Measurements from ENCODE around the gene PHF21B.

PHF21B gene

GRCh38 chr22:44956840-44957767 lies 52.7 kb downstream of the PHF21B start:
- DNase-seq, result no peak

DNA sequence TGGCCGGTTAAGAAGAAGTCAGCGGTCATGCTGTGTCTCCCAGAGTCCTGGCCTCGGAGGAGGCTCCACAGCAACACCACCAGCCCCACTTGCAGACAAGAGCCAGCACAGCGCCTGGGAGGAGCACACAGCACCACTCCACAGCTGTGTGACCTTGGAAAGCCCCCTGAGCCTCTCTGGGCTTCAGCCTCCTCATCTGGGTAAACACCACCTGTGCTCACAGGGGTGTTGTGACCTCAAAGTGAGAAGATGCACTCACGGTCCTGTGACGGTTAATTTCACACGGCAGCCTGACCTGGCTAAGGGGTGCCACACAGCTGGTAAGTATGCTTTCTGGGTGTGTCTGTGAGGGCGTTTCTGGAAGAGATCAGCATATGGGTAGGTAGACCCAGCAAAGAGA lies 54.7 kb downstream of the PHF21B start:
- DNase-seq, result no peak

GRCh38 chr22:44954149-44954548 lies 55.7 kb downstream of the PHF21B start:
- no peak for DNase-seq

DNA sequence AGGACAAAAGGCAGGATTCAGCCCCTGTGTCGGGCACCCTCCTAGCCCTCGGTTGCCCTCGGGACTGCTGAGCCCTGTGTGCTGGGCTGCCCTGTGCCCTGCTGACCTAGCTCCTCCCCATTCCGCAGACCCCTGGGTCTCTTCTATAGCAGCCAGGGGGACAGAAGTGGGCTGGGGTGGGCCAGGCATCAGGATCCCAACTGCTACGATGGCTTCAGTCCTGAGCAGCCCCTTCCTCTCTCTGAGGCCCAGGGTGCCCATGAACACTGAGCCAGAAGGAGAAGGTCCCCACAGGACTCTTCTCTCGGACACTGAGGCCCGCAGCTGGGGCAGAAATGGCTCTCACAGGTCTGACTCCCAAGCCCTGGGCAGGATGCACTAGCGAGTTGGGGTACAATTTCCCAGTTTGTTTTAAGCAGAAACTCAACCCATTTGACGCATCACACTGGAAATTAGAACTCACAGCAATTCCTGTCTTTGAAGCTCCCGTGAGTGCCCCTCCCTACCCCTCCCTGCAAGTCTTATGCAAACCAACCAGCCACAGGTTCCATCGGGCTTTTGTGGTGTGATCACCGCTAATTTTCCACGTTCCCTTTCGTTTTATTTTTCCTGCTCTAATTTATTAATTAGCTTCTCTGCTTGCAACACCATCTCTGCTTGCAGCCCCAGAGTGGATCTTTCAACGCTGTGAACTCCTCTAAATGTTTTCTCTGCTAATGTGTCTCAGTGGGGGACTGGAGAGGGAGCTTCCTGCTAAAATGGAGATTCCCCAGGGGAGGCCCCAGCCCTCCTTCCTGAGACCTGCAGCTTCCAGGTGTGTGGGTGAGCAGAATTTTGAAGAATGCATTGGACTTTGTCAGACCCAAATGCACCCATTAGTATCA lies 56.7 kb downstream of the PHF21B start:
- no peak for DNase-seq

GRCh38 chr22:44951510-44951816 lies 58.3 kb downstream of the PHF21B start:
- DNase-seq, result no peak

DNA sequence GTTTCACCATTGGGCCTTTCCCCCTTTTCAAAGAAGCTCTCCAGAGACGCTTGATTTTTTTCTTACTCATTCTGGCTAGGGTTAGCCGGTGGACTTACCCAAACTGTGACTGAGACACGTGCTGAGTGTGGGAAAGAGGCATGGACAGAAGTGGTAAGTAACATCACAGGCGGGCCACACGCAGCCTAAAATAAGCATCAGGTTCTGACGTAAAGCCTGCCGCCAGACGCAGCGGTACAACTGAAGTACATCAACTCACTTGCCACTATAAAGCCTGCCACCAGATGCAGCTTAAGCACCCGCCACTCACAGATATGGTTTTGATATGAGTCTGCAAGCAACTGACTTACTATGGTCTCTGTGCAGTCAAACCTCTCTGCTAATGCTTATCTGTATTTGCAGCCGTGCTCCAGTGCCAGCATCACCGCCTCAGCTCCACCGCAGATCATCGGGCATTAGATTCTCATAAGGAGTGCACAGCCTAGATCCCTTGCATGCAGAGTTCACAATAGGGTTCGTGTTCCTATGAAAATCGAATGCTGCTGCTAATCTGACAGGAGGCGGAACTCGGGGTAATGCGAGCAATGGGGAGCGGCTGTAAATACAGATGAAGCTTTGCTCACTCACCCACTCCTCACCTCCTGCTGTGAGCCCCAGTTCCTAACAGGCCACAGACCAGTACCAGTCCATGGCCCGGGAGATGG lies 58.8 kb downstream of the PHF21B start:
- DNase-seq, result no peak

DNA sequence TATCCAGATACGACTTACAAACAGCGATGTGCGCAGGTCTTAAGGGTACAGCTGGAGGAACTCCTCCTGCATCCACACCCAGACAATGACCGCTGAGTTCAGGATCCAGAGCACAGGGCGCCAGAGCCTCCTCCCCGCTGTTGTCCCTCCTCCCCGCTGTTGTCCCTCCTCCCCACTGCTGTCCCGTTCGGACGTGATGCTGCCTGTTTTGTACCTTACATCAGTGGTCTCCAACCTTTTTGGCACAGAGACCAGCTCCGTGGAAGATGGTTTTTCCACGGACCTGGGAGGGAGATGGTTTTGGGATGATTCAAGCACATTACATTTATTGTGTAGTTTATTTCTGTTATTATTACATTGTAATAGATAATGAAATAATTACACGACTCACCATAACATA lies 62.0 kb downstream of the PHF21B start:
- DNase-seq, result no peak

- no peak for DNase-seq
These were observed 62.8 kb downstream of the PHF21B start for GRCh38 chr22:44947049-44947448.

DNA sequence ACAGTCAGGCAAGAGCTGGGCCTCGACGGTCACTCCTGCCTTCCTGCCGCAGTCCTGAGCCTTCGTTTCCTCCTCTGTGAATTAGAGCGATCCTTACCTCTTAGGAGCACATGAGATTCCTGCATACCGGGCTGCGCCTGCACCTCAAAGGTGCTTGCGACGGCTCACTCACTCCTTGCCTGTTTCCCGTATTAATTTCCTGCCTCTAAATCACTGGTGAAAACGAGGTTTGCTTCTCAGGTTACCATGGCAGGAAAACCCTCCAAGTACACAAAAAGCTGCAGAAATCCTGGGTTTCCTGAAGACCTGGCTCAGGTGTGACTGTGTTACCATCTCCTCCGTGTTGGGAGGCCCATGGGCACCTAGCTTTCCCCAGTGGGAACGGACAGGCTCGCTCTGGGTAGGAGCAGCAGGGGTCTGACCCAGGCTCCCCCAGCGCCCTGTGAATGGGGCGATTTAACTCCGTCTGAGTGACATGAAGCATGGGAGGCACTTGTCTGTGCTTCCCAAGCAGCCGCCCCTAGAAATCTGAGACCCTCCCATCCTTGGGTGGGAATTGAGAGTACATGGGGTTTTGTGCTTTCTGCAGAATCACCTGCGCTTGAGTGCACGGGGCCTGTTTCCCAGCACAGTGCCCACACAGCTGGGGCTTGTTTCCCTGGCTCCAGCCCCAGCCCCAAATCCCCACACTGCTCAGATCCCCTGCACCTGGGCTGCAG lies 64.8 kb downstream of the PHF21B start:
- DNase-seq, result no peak

DNA sequence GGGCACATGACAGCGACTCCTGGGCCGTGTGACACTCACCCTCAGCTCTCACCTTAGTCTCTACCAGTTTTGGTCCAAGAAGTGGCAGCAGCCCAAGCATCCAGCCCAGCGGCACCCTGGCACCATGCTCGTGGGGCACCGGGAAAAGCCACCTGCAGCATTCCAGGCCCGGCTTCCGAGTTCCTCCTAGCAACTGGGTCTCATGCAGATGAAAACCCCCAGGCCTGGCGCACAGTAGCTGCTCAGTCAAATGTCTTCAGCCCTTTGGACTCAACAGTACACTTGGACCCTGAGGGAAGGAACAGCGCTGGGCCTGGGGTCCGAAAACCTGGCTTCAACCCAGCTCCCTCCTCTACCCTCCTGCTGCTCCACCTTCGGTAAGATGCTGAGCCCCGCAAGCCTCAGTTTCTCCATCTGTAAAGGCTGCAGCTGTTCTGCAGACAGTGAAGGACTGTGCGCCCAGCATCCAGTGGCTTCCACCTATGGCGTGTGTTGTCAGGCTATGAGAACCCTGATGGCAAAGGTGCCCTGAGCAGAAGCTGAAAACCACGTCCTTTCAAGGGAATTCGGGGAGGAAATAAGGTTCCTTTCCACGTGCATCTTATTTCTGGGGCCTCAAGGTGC lies 66.0 kb downstream of the PHF21B start:
- DNase-seq, result no peak

- DNase-seq, result no peak
These were observed 66.7 kb downstream of the PHF21B start for GRCh38 chr22:44942979-44943700.

DNA sequence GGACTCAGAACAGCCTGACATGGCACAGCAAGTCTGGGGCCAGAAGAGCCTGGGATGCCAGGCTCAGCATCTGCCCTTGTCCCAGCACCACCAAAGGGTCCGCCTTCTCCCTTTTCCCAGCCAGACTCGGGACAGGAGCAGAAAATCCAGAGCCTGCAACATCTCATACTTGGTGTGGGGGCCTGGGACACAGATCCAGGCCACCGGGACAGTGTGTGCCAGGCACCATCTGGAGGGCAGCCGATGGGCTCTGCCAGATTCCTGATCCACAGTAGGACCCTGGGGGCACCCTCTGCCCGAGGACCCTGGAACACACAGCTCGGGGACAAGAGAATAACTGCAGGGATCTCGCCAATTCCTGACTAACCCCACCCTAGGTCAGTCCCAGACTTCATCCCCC lies 67.7 kb downstream of the PHF21B start:
- no peak for DNase-seq

DNA sequence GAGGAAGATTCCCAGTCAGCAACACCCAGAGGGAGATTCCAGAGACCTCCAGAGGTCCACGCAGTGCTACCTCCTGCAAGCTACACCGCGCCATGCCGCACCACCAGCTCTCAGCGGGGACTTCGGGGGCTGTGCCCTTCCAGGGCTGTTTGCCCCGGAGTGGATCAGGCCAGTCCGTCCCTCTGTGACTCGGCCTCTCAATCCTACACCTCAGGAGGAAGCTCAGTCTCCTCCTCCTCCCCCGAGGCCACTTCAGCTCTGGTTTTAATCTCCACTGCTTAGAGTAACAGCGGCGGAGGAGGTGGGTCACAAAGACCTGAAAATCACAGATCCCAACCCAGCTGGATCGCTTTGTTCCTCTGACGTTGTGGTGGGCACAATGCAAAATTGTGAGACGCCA lies 68.6 kb downstream of the PHF21B start:
- DNase-seq, result no peak

DNA sequence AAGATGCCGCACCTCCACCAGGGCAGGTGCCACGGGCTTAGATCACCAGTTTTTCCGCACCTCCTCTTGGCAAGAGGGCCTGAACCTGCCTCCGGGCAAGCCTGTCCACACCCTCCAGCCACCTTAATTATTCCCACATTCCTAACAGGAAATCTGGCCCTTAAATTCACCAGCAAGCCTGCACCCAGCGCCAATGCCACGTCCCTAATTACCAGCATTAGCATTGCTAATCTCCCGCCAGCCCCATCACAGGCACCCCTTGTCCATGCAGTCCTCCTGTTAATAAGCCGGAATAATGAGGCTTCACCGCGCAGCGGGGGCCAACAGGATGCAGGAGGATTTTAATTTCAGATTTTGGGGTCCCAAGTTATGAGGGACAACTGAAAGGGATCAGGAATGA lies 69.7 kb downstream of the PHF21B start:
- no peak for DNase-seq

GRCh38 chr22:44939451-44939850 lies 70.4 kb downstream of the PHF21B start:
- DNase-seq, result no peak

- no peak for DNase-seq
These were observed 70.9 kb downstream of the PHF21B start for GRCh38 chr22:44938886-44939285.

- no peak for DNase-seq
These were observed 72.6 kb downstream of the PHF21B start for GRCh38 chr22:44937216-44937615.

GRCh38 chr22:44936201-44936600 lies 73.6 kb downstream of the PHF21B start:
- no peak for DNase-seq

GRCh38 chr22:44935724-44936123 lies 74.1 kb downstream of the PHF21B start:
- no peak for DNase-seq

- DNase-seq, result no peak
These were observed 75.4 kb downstream of the PHF21B start for GRCh38 chr22:44934454-44934735.

GRCh38 chr22:44933666-44934453 lies 75.9 kb downstream of the PHF21B start:
- no peak for DNase-seq

Data from activated CD4-positive, alpha-beta T cell treated with anti-CD3 and anti-CD28 coated beads for 1 hour (primary cell).